HG03521 (cell line): ENCODE measurements around the gene SMO.
"Not testable (repeated sequence)": the region's sequence is repeated elsewhere in the genome, so short reads cannot be mapped to it uniquely, and the experiment has no call there.

Experiments used
- ATAC-seq: cut with Tn5 transposase; IDR thresholded peaks from one replicate; pipeline ENCODE4 v1.9.1; 2021; ENCODE audit warnings: mild to moderate bottlenecking, moderate library complexity; ENCODE audit not compliant: unreplicated experiment

SMO gene

DNA sequence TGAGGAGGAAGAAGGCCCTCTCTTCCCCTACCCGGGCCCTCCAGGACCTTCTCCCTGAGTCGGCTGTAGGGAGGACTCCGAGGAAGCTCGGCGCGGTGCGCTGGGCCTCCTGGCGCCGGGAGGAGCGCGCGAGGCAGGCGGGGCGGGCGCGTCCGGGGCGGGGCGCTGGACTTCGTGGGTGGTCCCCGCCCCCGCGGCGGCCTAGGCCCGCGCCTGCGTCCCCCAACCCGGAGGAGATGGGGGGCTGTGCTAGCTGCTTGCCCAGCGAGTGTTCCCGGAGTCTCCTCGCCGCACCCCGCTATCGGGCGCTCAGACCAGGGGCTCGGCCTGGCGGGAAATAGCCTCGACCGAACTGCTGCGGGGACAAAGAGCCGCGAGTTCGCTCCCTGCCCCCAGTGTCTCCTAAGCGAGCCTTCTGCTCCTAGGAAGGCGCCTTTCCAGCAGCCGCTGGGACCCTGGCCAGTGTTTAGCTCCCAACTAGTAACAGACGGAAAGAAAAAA lies 19.2 kb upstream of the SMO start:
- ATAC-seq = no peak

GRCh38 chr7:129169686-129170440 lies 18.6 kb upstream of the SMO start:
- ATAC-seq = no peak

GRCh38 chr7:129170441-129171021 lies 17.9 kb upstream of the SMO start:
- no peak for ATAC-seq

- not testable (repeated sequence) for ATAC-seq
Measured at GRCh38 chr7:129173861-129174260, 14.6 kb upstream of the SMO start.

- no peak for ATAC-seq
Measured at GRCh38 chr7:129176916-129177710, 11.3 kb upstream of the SMO start.

DNA sequence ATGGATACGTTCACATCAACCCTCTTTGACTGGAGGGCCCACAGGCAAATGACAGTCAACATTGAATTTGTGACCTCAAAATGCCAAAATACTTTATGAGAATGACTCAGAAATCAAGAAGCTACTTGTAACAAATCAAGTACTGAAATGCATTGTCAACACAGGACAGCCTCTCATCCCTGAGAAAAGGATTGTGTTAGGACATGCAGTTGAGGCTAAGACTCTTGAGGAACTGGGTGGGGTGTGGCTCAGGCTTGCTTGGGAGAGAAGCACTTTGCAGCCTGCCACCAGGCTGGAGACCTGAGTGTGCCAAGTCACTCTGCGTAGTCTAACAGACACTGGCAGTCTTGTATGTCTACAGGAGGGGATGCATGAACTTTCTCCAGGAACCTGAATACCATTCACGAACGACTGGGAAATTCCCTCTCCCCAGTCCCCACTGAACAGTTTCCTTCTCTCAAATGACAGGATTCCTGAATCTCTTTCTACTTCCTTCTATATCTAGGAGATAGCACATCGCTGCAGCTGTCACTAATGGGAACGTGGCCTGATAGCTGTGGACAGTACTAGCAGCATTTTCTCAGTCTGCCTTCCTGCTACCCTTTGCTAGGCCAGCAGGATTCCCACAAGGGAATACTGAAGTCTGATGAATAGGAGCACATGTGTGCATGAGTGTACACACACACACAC lies 3.3 kb upstream of the SMO start:
- ATAC-seq = no peak

DNA sequence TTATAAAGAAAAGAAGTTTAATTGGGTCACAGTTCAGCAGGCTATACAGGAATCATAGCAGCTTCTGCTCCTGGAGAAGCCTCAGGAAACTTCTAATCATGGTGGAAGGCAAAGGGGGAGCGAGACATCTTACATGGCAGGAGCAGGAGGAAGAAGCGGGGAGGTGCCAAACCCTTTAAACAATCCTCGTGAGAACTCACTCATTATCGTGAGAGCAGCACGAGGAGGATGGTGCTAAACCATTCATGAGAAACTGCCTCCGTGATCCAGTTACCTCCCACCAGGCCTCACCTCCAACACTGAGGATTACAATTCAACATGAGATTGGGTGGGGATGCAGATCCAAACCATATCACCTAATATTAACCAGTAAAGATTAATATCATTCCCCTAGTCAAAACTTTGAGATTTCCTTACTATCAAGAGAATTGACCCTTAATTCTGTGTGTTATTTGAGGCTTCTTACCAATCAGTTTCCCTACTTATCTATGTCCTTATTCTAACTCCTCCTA lies 1.6 kb upstream of the SMO start:
- no peak for ATAC-seq

- no peak for ATAC-seq
Measured at GRCh38 chr7:129187681-129188371, 607 bp upstream of the SMO start.

GRCh38 chr7:129188892-129189660 lies 643 bp downstream of the SMO start:
- ATAC-seq = no peak

GRCh38 chr7:129189661-129190310 lies 1.4 kb downstream of the SMO start:
- no peak for ATAC-seq

- ATAC-seq = no peak
Measured at GRCh38 chr7:129191272-129191671, 2.8 kb downstream of the SMO start.

GRCh38 chr7:129193892-129194291 lies 5.5 kb downstream of the SMO start:
- no peak for ATAC-seq

- ATAC-seq = no peak
Measured at GRCh38 chr7:129197771-129198170, 9.3 kb downstream of the SMO start.

GRCh38 chr7:129199406-129199805 lies 11.0 kb downstream of the SMO start:
- ATAC-seq = no peak

DNA sequence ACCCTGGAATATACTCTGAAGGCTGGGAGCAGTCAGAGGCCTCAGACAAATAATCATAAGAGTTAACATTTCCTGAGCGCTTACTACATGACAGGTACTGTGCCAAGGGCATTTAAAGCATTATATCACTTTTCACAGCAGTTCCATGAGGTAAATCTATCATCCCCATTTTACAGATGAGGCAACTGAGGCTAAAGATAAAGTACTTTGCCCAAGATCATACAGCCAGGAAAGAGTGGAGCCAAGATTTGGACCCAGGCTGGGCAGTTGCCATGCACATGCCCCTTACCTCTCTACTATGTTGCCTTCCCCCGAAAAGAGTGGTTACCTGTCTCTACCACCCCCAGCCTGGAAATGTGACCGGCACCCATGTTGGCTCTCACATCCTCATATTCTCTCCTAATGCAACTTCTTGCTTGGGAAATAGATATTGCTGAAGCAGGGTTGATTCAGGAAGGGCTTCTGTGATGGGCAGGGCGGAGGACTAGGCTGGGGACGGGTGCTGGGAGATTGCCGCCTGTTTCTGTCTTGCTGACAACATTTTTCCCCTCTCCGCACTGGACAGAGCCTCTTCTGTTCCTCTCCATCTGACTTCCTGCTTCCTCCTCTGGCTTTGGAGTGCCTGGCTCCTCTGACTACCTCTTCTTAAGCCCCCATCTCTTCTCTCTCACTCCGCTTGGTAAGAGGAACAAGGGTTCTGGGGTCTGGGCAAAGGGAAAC lies 13.8 kb downstream of the SMO start:
- ATAC-seq = no peak

- no peak for ATAC-seq
Measured at GRCh38 chr7:129203050-129203741, 14.8 kb downstream of the SMO start.

- no peak for ATAC-seq
Measured at GRCh38 chr7:129205126-129205818, 16.8 kb downstream of the SMO start.
